Measurements from ENCODE around the gene TNNC2.

Gene TNNC2

GRCh38 chr20:45866454-45866853 is 39.3 kb upstream of the TNNC2 start:
- H2AFZ ChIP-seq (ENCODE audit: low read depth, low read length, severe bottlenecking): no peak overlapping the region
- H3K27ac ChIP-seq (ENCODE audit: low read depth, low read length): no peak overlapping the region
- no peak overlapping the region for H3K4me2 ChIP-seq (ENCODE audit: low read depth, low read length, poor library complexity, severe bottlenecking)
- H3K36me3 ChIP-seq (ENCODE audit: low read length): no peaks in the 10 kb centered on the region
- no peaks in the 10 kb centered on the region for H3K9me2 ChIP-seq (replicated peaks; ENCODE audit: insufficient read depth, low read length)
- H3K4me3 ChIP-seq (ENCODE audit: insufficient read depth, low read length, poor library complexity, severe bottlenecking): no peak overlapping the region
- no peaks in the 10 kb centered on the region for H3F3A ChIP-seq (ENCODE audit: insufficient read depth)
- H3K9ac ChIP-seq (ENCODE audit: low read length): no peak overlapping the region
- no peaks in the 10 kb centered on the region for H4K20me1 ChIP-seq (ENCODE audit: low read depth, low read length)
- H3K9me3 ChIP-seq (ENCODE audit: insufficient read depth, low read length): no peaks in the 10 kb centered on the region
- TF ChIP-seq CTCF (IDR thresholded peaks at IDR 0.05; ENCODE audit: insufficient read depth, low read length, poor library complexity, severe bottlenecking) (no peak), EZH2phosphoT487 (conservative IDR thresholded peaks at IDR 0.05; ENCODE audit: low read length) (no peak)
- H3K27me3 ChIP-seq (ENCODE audit: low read length): no peaks in the 10 kb centered on the region
- H3K79me2 ChIP-seq (ENCODE audit: insufficient read depth, low read length): no peaks in the 10 kb centered on the region

- Histone ChIP-seq H3K27ac (ENCODE audit: low read depth, low read length) (no peak overlapping the region), H3F3A (ENCODE audit: insufficient read depth) (no peaks in the 10 kb centered on the region), H3K9me2 (replicated peaks; ENCODE audit: insufficient read depth, low read length) (no peaks in the 10 kb centered on the region), H3K4me2 (ENCODE audit: low read depth, low read length, poor library complexity, severe bottlenecking) (no peak overlapping the region), H3K4me3 (ENCODE audit: insufficient read depth, low read length, poor library complexity, severe bottlenecking) (no peak overlapping the region), H3K27me3 (ENCODE audit: low read length) (no peaks in the 10 kb centered on the region), H2AFZ (ENCODE audit: low read depth, low read length, severe bottlenecking) (no peak overlapping the region), H3K36me3 (ENCODE audit: low read length) (no peaks in the 10 kb centered on the region), H4K20me1 (ENCODE audit: low read depth, low read length) (no peaks in the 10 kb centered on the region), H3K79me2 (ENCODE audit: insufficient read depth, low read length) (no peaks in the 10 kb centered on the region), H3K9ac (ENCODE audit: low read length) (no peak overlapping the region), H3K9me3 (ENCODE audit: insufficient read depth, low read length) (no peaks in the 10 kb centered on the region)
- TF ChIP-seq CTCF (IDR thresholded peaks at IDR 0.05; ENCODE audit: insufficient read depth, low read length, poor library complexity, severe bottlenecking): no peak
- TF ChIP-seq EZH2phosphoT487 (conservative IDR thresholded peaks at IDR 0.05; ENCODE audit: low read length): no peak
Observed at GRCh38 chr20:45863543-45864470, 36.7 kb upstream of the TNNC2 start.

GRCh38 chr20:45861221-45862075 is 34.3 kb upstream of the TNNC2 start:
- no peak overlapping the region for H3K4me3 ChIP-seq (ENCODE audit: insufficient read depth, low read length, poor library complexity, severe bottlenecking)
- no peaks in the 10 kb centered on the region for H4K20me1 ChIP-seq (ENCODE audit: low read depth, low read length)
- no peak overlapping the region for H3K9ac ChIP-seq (ENCODE audit: low read length)
- H3K9me3 ChIP-seq (ENCODE audit: insufficient read depth, low read length): no peaks in the 10 kb centered on the region
- H3K79me2 ChIP-seq (ENCODE audit: insufficient read depth, low read length): peaks cover 6% of the 10 kb centered on the region
- H3F3A ChIP-seq (ENCODE audit: insufficient read depth): no peaks in the 10 kb centered on the region
- H3K36me3 ChIP-seq (ENCODE audit: low read length): no peaks in the 10 kb centered on the region
- H3K4me2 ChIP-seq (ENCODE audit: low read depth, low read length, poor library complexity, severe bottlenecking): no peak overlapping the region
- H2AFZ ChIP-seq (ENCODE audit: low read depth, low read length, severe bottlenecking): no peak overlapping the region
- H3K27ac ChIP-seq (ENCODE audit: low read depth, low read length): no peak overlapping the region
- TF ChIP-seq CTCF (IDR thresholded peaks at IDR 0.05; ENCODE audit: insufficient read depth, low read length, poor library complexity, severe bottlenecking) (no peak), EZH2phosphoT487 (conservative IDR thresholded peaks at IDR 0.05; ENCODE audit: low read length) (no peak)
- H3K9me2 ChIP-seq (replicated peaks; ENCODE audit: insufficient read depth, low read length): no peaks in the 10 kb centered on the region
- no peaks in the 10 kb centered on the region for H3K27me3 ChIP-seq (ENCODE audit: low read length)

All from SU-DHL-6 (cell line).